Measurements from ENCODE around the gene PDIA2.

DNA sequence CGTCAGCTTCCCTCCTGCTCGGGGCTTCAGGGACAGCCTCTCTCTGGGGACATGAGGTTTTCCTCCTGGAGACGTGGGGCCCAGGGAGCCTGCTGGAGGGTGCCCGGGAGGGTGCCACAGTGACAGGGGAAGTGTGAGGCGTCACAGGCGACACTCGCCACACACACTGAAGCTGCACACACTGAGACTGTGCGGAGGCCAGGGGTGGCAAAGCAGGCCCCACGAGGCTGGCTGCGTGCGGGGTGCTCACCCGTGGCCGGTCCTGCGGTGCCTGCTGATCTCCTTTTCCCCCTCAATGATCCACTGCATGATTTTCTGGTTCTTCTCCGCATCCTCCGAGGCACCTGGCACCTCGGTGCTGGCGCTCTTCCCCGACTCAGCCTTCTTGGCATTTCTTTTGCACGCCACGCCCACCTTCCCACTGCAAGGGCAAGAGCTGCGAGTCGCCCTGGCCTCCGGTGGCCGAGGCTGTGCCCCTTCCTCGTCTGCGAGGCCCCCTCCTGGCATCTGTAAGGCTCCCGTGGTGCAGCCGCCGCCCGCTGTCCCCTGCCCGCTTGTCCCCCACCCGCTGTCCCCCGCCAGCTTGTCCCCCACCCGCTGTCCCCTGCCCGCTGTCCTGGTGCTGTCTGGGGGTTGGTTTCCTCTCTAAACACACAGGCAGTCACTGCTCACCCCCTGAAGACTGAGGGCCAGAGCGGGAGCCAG lies 14.0 kb downstream of the PDIA2 start:
- TF ChIP-seq CTCF (IDR thresholded peaks at IDR 0.05) (no peak), POLR2A (IDR thresholded peaks at IDR 0.05) (no peak), EP300 (IDR thresholded peaks at IDR 0.05) (no peak)

Data from tibial nerve (tissue), 4 donors.